ENCODE data around the gene SPATS2. TPM values are rescaled to one million over a fixed set of nuclear protein-coding genes. Genes with fewer than 3 reads are reported as not detected.
"Not testable (repeated sequence)": the region's sequence is repeated elsewhere in the genome, so short reads cannot be mapped to it uniquely, and the experiment has no call there.

The SPATS2 gene
- total RNA-seq, 2 experiments from 2014 or later: 9.2 to 10.8 TPM

GRCh38 chr12:49529414-49529813 is 162.2 kb downstream of the SPATS2 start:
- Mint-ChIP-seq H3K36me3 (ENCODE audit: low read depth) (peaks cover 2% of the 10 kb centered on the region), H3K4me3 (no peak overlapping the region), H3K27me3 (no peaks in the 10 kb centered on the region), H3K9me3 (no peaks in the 10 kb centered on the region), H3K4me1 (ENCODE audit: low read depth) (no peaks in the 10 kb centered on the region), H3K27ac (no peak overlapping the region)
- ATAC-seq: no peak
- ChIA-PET CTCF (interaction anchor here (1.3 kb wide), 1 partner anchor 182 kb away, joined by 3 read pairs; no protein-coding TSS in a partner anchor), POLR2A (no interaction called here)
- no peak for DNase-seq
- intact Hi-C loops (cut with micrococcal nuclease): no loop called here
- TF ChIP-seq CTCF (IDR thresholded peaks at IDR 0.05): no peak

GRCh38 chr12:49531745-49532144 is 164.5 kb downstream of the SPATS2 start:
- intact Hi-C loops (cut with micrococcal nuclease): no loop called here
- ChIA-PET CTCF (interaction anchor here (1.4 to 1.9 kb wide), 2 partner anchors 50 to 173 kb away, joined by 5 to 8 read pairs; no protein-coding TSS in a partner anchor), POLR2A (interaction anchor here (0.9 to 1.1 kb wide), 3 partner anchors 11 to 401 kb away, joined by 3 read pairs; no protein-coding TSS in a partner anchor)
- Mint-ChIP-seq H3K36me3 (ENCODE audit: low read depth) (no peaks in the 10 kb centered on the region), H3K9me3 (no peaks in the 10 kb centered on the region), H3K27me3 (peaks cover 8% of the 10 kb centered on the region), H3K4me3 (no peak overlapping the region), H3K4me1 (ENCODE audit: low read depth) (no peaks in the 10 kb centered on the region), H3K27ac (no peak overlapping the region)
- no peak for DNase-seq
- no peak for TF ChIP-seq CTCF (IDR thresholded peaks at IDR 0.05)
- ATAC-seq: no peak

GRCh38 chr12:49533331-49533730 is 166.1 kb downstream of the SPATS2 start:
- no peak for DNase-seq
- H3K36me3 Mint-ChIP-seq (ENCODE audit: low read depth): no peaks in the 10 kb centered on the region
- ChIA-PET CTCF (interaction anchor here (1.9 kb wide), 1 partner anchor 175 kb away, joined by 8 read pairs; no protein-coding TSS in a partner anchor), POLR2A (no interaction called here)
- no peak overlapping the region for H3K4me3 Mint-ChIP-seq
- TF ChIP-seq CTCF (IDR thresholded peaks at IDR 0.05): no peak
- peaks cover 16% of the 10 kb centered on the region for H3K27me3 Mint-ChIP-seq
- no peaks in the 10 kb centered on the region for H3K9me3 Mint-ChIP-seq
- H3K4me1 Mint-ChIP-seq (ENCODE audit: low read depth): peaks cover 3% of the 10 kb centered on the region
- ATAC-seq: no peak
- intact Hi-C loops (cut with micrococcal nuclease): no loop called here
- no peak overlapping the region for H3K27ac Mint-ChIP-seq

- CTCF ChIA-PET: interaction anchor here (0.6 to 1.6 kb wide), 4 partner anchors 176 to 492 kb away, joined by 3 to 5 read pairs (median 4); no protein-coding TSS in a partner anchor
- intact Hi-C loops (cut with micrococcal nuclease); H3K4me1 Mint-ChIP-seq (ENCODE audit: low read depth); H3K9me3 Mint-ChIP-seq; H3K27ac Mint-ChIP-seq; H3K36me3 Mint-ChIP-seq (ENCODE audit: low read depth); H3K4me3 Mint-ChIP-seq; ATAC-seq; DNase-seq: not testable (repeated sequence)
- H3K27me3 Mint-ChIP-seq: peaks cover 16% of the 10 kb centered on the region
- POLR2A ChIA-PET: interaction anchor here (1.0 kb wide), 1 partner anchor 51 kb away, joined by 4 read pairs; no protein-coding TSS in a partner anchor
These were observed 166.9 kb downstream of the SPATS2 start for GRCh38 chr12:49534122-49534521.

- Mint-ChIP-seq H3K4me1 (ENCODE audit: low read depth) (peaks cover 6% of the 10 kb centered on the region), H3K27me3 (peaks cover 19% of the 10 kb centered on the region), H3K4me3 (no peak overlapping the region), H3K9me3 (no peaks in the 10 kb centered on the region), H3K36me3 (ENCODE audit: low read depth) (no peaks in the 10 kb centered on the region), H3K27ac (no peak overlapping the region)
- no peak for TF ChIP-seq CTCF (IDR thresholded peaks at IDR 0.05)
- ATAC-seq (no peak), DNase-seq (no peak)
- ChIA-PET POLR2A (interaction anchor here (1.0 kb wide), 1 partner anchor 50 kb away, joined by 4 read pairs; no protein-coding TSS in a partner anchor), CTCF (interaction anchor here (0.7 to 1.8 kb wide), 5 partner anchors 176 to 238 kb away, joined by 3 to 8 read pairs (median 4); no protein-coding TSS in a partner anchor)
- intact Hi-C loops (cut with micrococcal nuclease): no loop called here
These were observed 167.5 kb downstream of the SPATS2 start for GRCh38 chr12:49534731-49535278.
